ENCODE data around the gene PDZRN3.

The PDZRN3 gene

DNA sequence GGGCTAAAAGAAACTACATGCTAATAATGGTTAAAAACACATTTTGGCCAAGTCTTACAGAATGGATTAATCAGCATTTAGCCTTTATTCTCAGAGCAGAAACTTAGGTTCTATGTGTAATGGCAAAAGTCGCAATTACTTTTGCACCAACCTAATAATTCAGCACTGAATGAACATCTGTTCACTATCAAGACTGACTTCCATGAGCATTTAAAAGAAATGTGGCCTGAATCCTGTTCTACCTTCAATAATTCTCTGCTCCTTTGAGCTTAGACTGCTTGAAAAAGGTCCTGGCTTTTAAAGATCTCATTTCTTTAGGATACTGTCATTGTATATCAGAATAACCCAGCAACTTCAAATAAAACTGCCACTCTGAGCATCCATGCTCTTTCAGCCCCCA is 145.9 kb downstream of the PDZRN3 start:
- no peak overlapping the region for H3K27ac ChIP-seq
- TF ChIP-seq ZFX (IDR thresholded peaks at IDR 0.05), result no peak
- no peak for TF ChIP-seq CTCF (conservative IDR thresholded peaks at IDR 0.05)

DNA sequence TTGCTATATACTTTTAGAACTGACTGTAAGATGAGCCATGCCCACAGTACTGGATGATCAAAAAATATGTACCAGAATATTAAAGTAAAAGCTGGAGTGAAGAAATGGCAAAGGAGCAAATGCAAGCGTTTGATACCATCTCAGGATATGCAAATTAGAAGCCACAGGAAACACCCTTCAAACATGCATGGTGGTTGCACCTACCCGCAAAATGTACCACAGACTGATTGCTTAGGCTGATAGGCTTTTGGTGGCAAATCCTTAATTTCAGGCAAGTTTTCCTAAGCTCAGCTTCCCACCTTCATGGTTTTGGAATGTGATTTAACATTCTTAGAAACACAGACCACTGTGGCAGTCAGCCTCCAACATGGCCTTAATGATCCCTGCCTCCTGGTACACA is 149.0 kb downstream of the PDZRN3 start:
- TF ChIP-seq ZFX (IDR thresholded peaks at IDR 0.05) (no peak), CTCF (conservative IDR thresholded peaks at IDR 0.05) (no peak)
- no peak overlapping the region for H3K27ac ChIP-seq

GRCh38 chr3:73475175-73475574 is 149.6 kb downstream of the PDZRN3 start:
- no peak overlapping the region for H3K27ac ChIP-seq
- TF ChIP-seq CTCF (conservative IDR thresholded peaks at IDR 0.05), result no peak
- no peak for TF ChIP-seq ZFX (IDR thresholded peaks at IDR 0.05)

- TF ChIP-seq ZFX (IDR thresholded peaks at IDR 0.05), result no peak
- TF ChIP-seq CTCF (conservative IDR thresholded peaks at IDR 0.05), result no peak
- H3K27ac ChIP-seq, result no peak overlapping the region
Measured at GRCh38 chr3:73474619-73475018, 150.1 kb downstream of the PDZRN3 start.

DNA sequence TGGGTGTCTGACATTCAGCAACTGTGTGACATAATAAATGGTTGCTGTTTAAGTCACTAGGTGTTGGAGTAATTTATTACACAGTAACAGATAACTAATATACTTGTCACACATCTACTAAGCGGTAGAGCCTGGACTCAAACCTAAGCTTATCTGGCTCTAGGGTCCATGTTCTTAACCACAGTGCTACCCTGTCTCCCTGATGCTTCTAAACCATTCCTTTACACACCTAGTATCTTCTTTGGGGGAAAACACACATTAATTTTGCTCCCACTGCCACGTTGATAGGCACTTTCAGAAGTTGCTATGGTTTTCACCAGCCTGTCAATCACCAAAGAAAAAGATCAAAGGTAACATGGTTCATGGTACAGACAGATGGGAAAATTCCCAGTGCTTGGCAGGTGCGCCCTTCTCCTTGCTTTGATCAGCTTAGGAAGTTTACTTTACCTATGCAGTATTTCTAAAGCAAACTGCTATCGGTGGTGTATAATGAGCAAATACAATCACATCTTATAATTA is 150.8 kb downstream of the PDZRN3 start:
- TF ChIP-seq ZFX (IDR thresholded peaks at IDR 0.05), result no peak
- TF ChIP-seq CTCF (conservative IDR thresholded peaks at IDR 0.05), result no peak

DNA sequence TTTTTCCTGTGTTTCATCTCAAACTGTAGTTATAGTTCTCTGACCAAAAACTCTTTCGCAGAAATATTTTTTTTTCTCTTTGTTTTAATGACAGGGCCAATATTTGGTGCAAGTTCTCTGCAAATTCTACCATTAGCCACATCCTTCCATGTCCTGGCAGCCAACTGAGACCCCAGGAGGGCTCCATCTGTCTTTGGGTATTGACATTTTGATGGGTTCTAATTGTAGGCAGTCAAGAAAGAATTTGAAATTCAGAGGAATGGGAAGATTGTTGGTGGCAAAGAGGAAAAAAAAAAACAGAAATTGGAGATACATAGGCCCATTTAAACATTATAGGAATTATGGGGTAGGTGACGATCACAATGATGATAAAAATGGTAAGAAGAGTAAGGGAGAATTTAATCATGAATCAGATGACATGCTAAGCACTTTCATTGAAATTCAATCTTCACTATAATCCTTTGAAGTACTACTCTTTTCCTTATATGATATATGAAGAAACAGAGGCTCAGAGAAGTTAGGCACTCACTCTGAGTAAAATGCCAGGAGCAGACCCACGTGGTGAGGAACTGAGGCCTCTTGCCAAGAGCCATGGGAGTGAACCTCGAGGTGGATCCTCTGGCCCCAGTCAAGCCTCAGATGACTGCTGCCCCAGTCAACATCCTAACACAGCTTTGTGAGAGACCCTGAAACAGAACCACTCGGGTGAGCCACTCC is 151.4 kb downstream of the PDZRN3 start:
- TF ChIP-seq ZFX (IDR thresholded peaks at IDR 0.05) (no peak), CTCF (conservative IDR thresholded peaks at IDR 0.05) (no peak)

More for the DNA sequence above, 150.8 kb downstream of the PDZRN3 start:
- H3K27ac ChIP-seq, result no peak overlapping the region

DNA sequence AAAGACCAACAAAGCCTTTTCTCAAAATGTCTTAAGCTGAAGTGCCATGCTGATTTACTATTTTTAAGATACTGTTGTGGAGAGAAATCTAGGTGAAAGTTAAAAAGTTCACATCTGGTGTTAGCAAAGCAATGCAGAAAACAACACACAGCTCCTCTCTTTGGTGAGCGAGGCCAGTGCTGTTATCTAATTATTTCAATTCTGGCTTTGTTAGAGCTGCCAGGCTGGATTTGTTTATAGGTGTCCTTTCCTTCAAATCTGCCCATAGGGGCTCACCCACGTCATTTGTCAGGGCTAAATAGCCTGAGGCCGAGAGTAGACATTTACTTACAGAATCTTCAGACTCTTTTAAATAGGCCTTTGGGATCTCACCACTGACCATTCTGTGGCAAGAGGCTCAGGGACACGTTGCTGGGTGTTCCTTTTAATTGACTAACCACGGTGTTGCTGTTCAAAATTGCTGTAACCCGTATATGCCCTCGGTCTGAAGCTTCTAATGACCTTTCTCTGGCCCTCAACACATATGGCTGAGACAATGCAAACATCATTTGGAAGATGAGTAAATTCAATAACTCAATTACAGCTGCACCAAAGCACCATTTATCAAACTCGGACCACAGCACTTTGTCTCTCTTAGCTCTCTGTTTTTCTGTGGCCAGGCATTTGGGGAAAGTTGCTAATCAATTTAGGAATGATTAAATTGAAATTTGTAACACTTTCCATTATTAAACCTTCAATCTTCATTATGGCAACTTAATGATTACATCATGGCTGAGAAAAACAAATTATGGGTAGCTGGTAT is 152.6 kb downstream of the PDZRN3 start:
- TF ChIP-seq ZFX (IDR thresholded peaks at IDR 0.05) (no peak), CTCF (conservative IDR thresholded peaks at IDR 0.05) (no peak)
- H3K27ac ChIP-seq, result no peak overlapping the region

More for the DNA sequence above, 151.4 kb downstream of the PDZRN3 start:
- no peak overlapping the region for H3K27ac ChIP-seq
